Body of pancreas (tissue), 4 donors: ENCODE data around the gene DNAH2. TPM values are rescaled to one million over a fixed set of nuclear protein-coding genes. Genes with fewer than 3 reads are reported as not detected.

Experiments
- ATAC-seq: fragments of 150-250 bp; one replicate; pipeline ENCODE4 v1.9.1; 2016
- DNase-seq, 4 donors: peaks; one replicate each; pipeline ENCODE4 v3.0.0-alpha.2; 2019
- H3K27ac ChIP-seq, 4 donors: fragments of 200-600 bp; sonication (generic); 1 replicate in 3 of 4; 2 replicates in 1 of 4; pipeline versions ENCODE4 v1.5.1 to v1.6.1; 2016 to 2019; ENCODE audit warnings: mild to moderate bottlenecking in 1 of 4, mixed read lengths in 1 of 4, moderate library complexity in 1 of 4
- H3K27me3 ChIP-seq, 2 donors: fragments of 200-600 bp; sonication (generic); one replicate each; pipeline ENCODE4 v1.6.0; 2016; ENCODE audit warnings: mild to moderate bottlenecking in 1 of 2
- H3K36me3 ChIP-seq, 2 donors: fragments of 200-600 bp; sonication (generic); replicated peaks in 1 of 2; 2 replicates each; pipeline ENCODE4 v1.5.1; 2016; ENCODE audit warnings: low read depth in 2 of 2; ENCODE audit not compliant: insufficient read depth in 1 of 2
- H3K4me1 ChIP-seq: fragments of 200-600 bp; sonication (generic); one replicate; pipeline ENCODE4 v1.6.0; 2016
- H3K4me3 ChIP-seq, 2 donors: fragments of 200-600 bp; sonication (generic); 1 replicate in 1 of 2; 2 replicates in 1 of 2; pipeline ENCODE4 v1.5.1; 2016 to 2019
- H3K9me3 ChIP-seq, 3 donors: fragments of 200-600 bp; sonication (generic); 1 replicate in 2 of 3; 2 replicates in 1 of 3; pipeline ENCODE4 v1.5.1; 2016
- POLR2A ChIP-seq, 3 donors: fragments of 450-650 bp; IDR thresholded peaks; one replicate each; pipeline ENCODE4 v1.6.1; 2016; ENCODE audit warnings: antibody characterized with exemption in 3 of 3, mild to moderate bottlenecking in 2 of 3
- WGBS, 2 donors: methylation state at CpG; one replicate each; pipeline ENCODE4 v1.1.5; 2017; 5-methylcytosine and 5-hydroxymethylcytosine counted together
- intact Hi-C: fragments of 100-400 bp; cut with DNase I; formaldehyde crosslinking; loops from one replicate; pipeline ENCODE4 v1.15.1; 2023
- total RNA-seq, 2 donors: library from RNA; depleted of rRNA; stranded (reverse); fragments of >200 nt; gene quantifications; one replicate each; pipeline ENCODE4 v1.1.0, GENCODE V29; 2016
- TF ChIP-seq, protein P1 (sequence below), 7 experiments: fragments of 450-650 bp in 4 of 7; fragments of 200-600 bp in 3 of 7; sonication (generic) in 3 of 7; IDR thresholded peaks; one replicate each; pipeline ENCODE4 v1.5.1; 2016 to 2019; ENCODE audit warnings: antibody characterized with exemption in 7 of 7

Gene DNAH2
- total RNA-seq, 2 donors from 2014 or later: 0.26 to 0.66 TPM

- no peak for ATAC-seq
- DNase-seq: no peak
- H3K9me3 ChIP-seq: no peaks in the 10 kb centered on the region
- H3K27me3 ChIP-seq: peaks cover 0 to 29% of the 10 kb centered on the region in 2 donors
- no peak for TF ChIP-seq POLR2A (IDR thresholded peaks at IDR 0.05)
- TF ChIP-seq, protein P1, sequence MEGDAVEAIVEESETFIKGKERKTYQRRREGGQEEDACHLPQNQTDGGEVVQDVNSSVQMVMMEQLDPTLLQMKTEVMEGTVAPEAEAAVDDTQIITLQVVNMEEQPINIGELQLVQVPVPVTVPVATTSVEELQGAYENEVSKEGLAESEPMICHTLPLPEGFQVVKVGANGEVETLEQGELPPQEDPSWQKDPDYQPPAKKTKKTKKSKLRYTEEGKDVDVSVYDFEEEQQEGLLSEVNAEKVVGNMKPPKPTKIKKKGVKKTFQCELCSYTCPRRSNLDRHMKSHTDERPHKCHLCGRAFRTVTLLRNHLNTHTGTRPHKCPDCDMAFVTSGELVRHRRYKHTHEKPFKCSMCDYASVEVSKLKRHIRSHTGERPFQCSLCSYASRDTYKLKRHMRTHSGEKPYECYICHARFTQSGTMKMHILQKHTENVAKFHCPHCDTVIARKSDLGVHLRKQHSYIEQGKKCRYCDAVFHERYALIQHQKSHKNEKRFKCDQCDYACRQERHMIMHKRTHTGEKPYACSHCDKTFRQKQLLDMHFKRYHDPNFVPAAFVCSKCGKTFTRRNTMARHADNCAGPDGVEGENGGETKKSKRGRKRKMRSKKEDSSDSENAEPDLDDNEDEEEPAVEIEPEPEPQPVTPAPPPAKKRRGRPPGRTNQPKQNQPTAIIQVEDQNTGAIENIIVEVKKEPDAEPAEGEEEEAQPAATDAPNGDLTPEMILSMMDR (IDR thresholded peaks at IDR 0.05): no peak
- H3K36me3 ChIP-seq: no peaks in the 10 kb centered on the region
- peaks cover 21% of the 10 kb centered on the region for H3K4me1 ChIP-seq
- no peak overlapping the region for H3K4me3 ChIP-seq
- H3K27ac ChIP-seq: no peak overlapping the region
- intact Hi-C loops: no loop called here
- 76 to 83% methylated on average over 5 to 9 of the region's 9 CpGs for WGBS, 2 donors
Measured at GRCh38 chr17:7707446-7707845, 10.1 kb upstream of the DNAH2 start.

DNA sequence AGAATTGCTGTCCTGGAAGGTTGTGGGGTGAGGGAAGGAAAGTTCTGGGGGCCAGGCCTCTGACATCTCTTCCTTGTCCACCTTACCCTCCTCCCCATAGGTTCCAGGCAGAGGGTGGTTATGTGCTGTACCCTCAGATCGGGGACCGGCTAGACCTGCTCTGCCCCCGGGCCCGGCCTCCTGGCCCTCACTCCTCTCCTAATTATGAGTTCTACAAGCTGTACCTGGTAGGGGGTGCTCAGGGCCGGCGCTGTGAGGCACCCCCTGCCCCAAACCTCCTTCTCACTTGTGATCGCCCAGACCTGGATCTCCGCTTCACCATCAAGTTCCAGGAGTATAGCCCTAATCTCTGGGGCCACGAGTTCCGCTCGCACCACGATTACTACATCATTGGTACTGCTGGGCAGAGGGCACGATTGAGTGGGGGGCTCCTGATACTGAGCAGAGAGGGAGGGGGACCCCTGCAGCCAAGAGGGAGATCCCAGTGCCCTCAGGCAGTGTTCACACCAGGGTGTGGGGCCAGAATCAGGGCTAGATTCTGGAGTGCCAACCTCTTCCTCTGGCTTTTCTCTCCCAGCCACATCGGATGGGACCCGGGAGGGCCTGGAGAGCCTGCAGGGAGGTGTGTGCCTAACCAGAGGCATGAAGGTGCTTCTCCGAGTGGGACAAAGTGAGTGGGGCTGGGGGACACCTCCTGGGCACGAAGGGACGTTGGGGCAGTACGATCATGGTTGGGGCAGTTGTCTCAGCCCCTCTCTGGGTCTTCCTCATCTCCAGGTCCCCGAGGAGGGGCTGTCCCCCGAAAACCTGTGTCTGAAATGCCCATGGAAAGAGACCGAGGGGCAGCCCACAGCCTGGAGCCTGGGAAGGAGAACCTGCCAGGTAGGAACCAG, 9.4 kb upstream of the DNAH2 start:
- Histone ChIP-seq H3K9me3 (no peaks in the 10 kb centered on the region), H3K36me3 (no peaks in the 10 kb centered on the region), H3K4me3 (no peak overlapping the region), H3K27ac (no peak overlapping the region), H3K27me3 (peaks cover 0 to 31% of the 10 kb centered on the region in 2 donors), H3K4me1 (peaks cover 21% of the 10 kb centered on the region)
- WGBS, 2 donors: 70 to 87% methylated on average over 17 to 19 of the region's 22 CpGs
- intact Hi-C loops: no loop called here
- no peak for DNase-seq
- TF ChIP-seq, protein P1 (IDR thresholded peaks at IDR 0.05): no peak
- no peak for TF ChIP-seq POLR2A (IDR thresholded peaks at IDR 0.05)
- no peak for ATAC-seq

GRCh38 chr17:7709031-7709430, 8.5 kb upstream of the DNAH2 start:
- TF ChIP-seq POLR2A (IDR thresholded peaks at IDR 0.05): no peak
- TF ChIP-seq, protein P1 (IDR thresholded peaks at IDR 0.05): no peak
- H3K4me1 ChIP-seq: peaks cover 17% of the 10 kb centered on the region
- WGBS, 2 donors: 68 to 69% methylated on average over 5 to 8 of the region's 11 CpGs
- no peak for ATAC-seq
- no peak overlapping the region for H3K27ac ChIP-seq
- intact Hi-C loops: no loop called here
- no peaks in the 10 kb centered on the region for H3K9me3 ChIP-seq
- no peaks in the 10 kb centered on the region for H3K36me3 ChIP-seq
- no peak for DNase-seq
- H3K4me3 ChIP-seq: no peak overlapping the region
- peaks cover 0 to 31% of the 10 kb centered on the region in 2 donors for H3K27me3 ChIP-seq

- no peak overlapping the region for H3K27ac ChIP-seq
- H3K4me1 ChIP-seq: peaks cover 4% of the 10 kb centered on the region
- TF ChIP-seq, protein P1 (IDR thresholded peaks at IDR 0.05): no peak
- no peak for TF ChIP-seq POLR2A (IDR thresholded peaks at IDR 0.05)
- no peak for ATAC-seq
- intact Hi-C loops: no loop called here
- 72 to 73% methylated on average over 7 of the region's 7 CpGs for WGBS, 2 donors
- peaks cover 0 to 18% of the 10 kb centered on the region in 2 donors for H3K27me3 ChIP-seq
- no peak overlapping the region for H3K4me3 ChIP-seq
- no peak for DNase-seq
- H3K36me3 ChIP-seq: no peaks in the 10 kb centered on the region
- no peaks in the 10 kb centered on the region for H3K9me3 ChIP-seq
Measured at GRCh38 chr17:7710301-7710700, 7.2 kb upstream of the DNAH2 start.
